Sigmoid colon (tissue), 4 donors: Measurements from ENCODE around the gene NUP62.

Source experiments
- EP300 ChIP-seq, 4 donors: sonication (generic); formaldehyde crosslinking; IDR thresholded peaks; one replicate each; pipeline ENCODE4 v1.6.1; 2017; ENCODE audit warnings: antibody characterized with exemption in 4 of 4
- TF ChIP-seq, protein P1 (sequence below), 4 experiments: fragments of 450-650 bp in 3 of 4; fragments of 200-600 bp in 1 of 4; IDR thresholded peaks; one replicate each; pipeline ENCODE4 v1.5.1; 2016 to 2019; ENCODE audit warnings: antibody characterized with exemption in 4 of 4, mild to moderate bottlenecking in 3 of 4, moderate library complexity in 2 of 4

GRCh38 chr19:49869009-49869483, 60.3 kb downstream of the NUP62 start:
- TF ChIP-seq, protein P1, sequence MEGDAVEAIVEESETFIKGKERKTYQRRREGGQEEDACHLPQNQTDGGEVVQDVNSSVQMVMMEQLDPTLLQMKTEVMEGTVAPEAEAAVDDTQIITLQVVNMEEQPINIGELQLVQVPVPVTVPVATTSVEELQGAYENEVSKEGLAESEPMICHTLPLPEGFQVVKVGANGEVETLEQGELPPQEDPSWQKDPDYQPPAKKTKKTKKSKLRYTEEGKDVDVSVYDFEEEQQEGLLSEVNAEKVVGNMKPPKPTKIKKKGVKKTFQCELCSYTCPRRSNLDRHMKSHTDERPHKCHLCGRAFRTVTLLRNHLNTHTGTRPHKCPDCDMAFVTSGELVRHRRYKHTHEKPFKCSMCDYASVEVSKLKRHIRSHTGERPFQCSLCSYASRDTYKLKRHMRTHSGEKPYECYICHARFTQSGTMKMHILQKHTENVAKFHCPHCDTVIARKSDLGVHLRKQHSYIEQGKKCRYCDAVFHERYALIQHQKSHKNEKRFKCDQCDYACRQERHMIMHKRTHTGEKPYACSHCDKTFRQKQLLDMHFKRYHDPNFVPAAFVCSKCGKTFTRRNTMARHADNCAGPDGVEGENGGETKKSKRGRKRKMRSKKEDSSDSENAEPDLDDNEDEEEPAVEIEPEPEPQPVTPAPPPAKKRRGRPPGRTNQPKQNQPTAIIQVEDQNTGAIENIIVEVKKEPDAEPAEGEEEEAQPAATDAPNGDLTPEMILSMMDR (IDR thresholded peaks at IDR 0.05) = no peak
- no peak for TF ChIP-seq EP300 (IDR thresholded peaks at IDR 0.05)
